Upper lobe of left lung (tissue), 6 donors: ENCODE data around the gene NFATC2. TPM values are rescaled to one million over a fixed set of nuclear protein-coding genes. Genes with fewer than 3 reads are reported as not detected.

Experiments
- ATAC-seq, 2 donors: fragments of 200-7000 bp; cut with Tn5 transposase; one replicate each; pipeline ENCODE4 v1.9.1; 2022; ENCODE audit warnings: mild to moderate bottlenecking in 2 of 2, moderate library complexity in 2 of 2; ENCODE audit not compliant: low FRiP score in 2 of 2
- DNase-seq, 2 donors: peaks; one replicate each; pipeline ENCODE4 v3.0.0-alpha.2; 2019 to 2020
- H3K27ac ChIP-seq, 4 donors: fragments of 200-600 bp; sonication (generic); one replicate each; pipeline ENCODE4 v1.5.1; 2016 to 2019
- H3K27me3 ChIP-seq, 4 donors: fragments of 200-600 bp; sonication (generic); one replicate each; pipeline ENCODE4 v1.5.1; 2017 to 2019
- H3K36me3 ChIP-seq, 4 donors: fragments of 200-600 bp; sonication (generic); one replicate each; pipeline ENCODE4 v1.5.1; 2016 to 2019
- H3K4me1 ChIP-seq, 4 donors: fragments of 200-600 bp; sonication (generic); one replicate each; pipeline ENCODE4 v1.5.1; 2018 to 2019
- H3K4me3 ChIP-seq, 4 donors: fragments of 200-600 bp; sonication (generic); one replicate each; pipeline ENCODE4 v1.5.1; 2017 to 2019; ENCODE audit warnings: mild to moderate bottlenecking in 2 of 4, moderate library complexity in 1 of 4
- H3K9me3 ChIP-seq, 4 donors: fragments of 200-600 bp; sonication (generic); one replicate each; pipeline ENCODE4 v1.5.1; 2018 to 2019
- CTCF ChIP-seq, 6 experiments: fragments of 450-650 bp in 4 of 6; fragments of 200-600 bp in 2 of 6; sonication (generic) in 2 of 6; IDR thresholded peaks; one replicate each; pipeline ENCODE4 v1.5.1; 2016 to 2019; ENCODE audit warnings: antibody characterized with exemption in 6 of 6
- EP300 ChIP-seq, 4 donors: sonication (generic); formaldehyde crosslinking; IDR thresholded peaks; one replicate each; pipeline ENCODE4 v1.5.1; 2017; ENCODE audit warnings: antibody characterized with exemption in 4 of 4, control low read depth in 2 of 4
- POLR2A ChIP-seq, 4 donors: fragments of 450-650 bp; IDR thresholded peaks; one replicate each; pipeline ENCODE4 v1.5.1; 2016 to 2017; ENCODE audit warnings: antibody characterized with exemption in 4 of 4, mild to moderate bottlenecking in 2 of 4
- POLR2AphosphoS5 ChIP-seq, 2 donors: sonication (generic); formaldehyde crosslinking; IDR thresholded peaks; one replicate each; pipeline ENCODE4 v1.5.1; 2017; ENCODE audit warnings: antibody characterized with exemption in 2 of 2
- WGBS, 2 donors: methylation state at CpG; one replicate each; pipeline ENCODE4 v1.1.5; 2017 to 2018; 5-methylcytosine and 5-hydroxymethylcytosine counted together
- total RNA-seq, 6 donors: library from RNA; depleted of rRNA in 4 of 6; stranded (reverse); fragments of >200 nt in 4 of 6; gene quantifications; one replicate each; pipeline versions ENCODE4 v1.1.0 to v1.2.1, GENCODE V29; 2016 to 2021
- donor health status: DM: no; HTN: no; CAD: no; lungs with moderate emphysema.
- donor health status: DM: no; HTN: yes; CAD: no; lungs with severe emphysema.

NFATC2 gene
- total RNA-seq, 6 donors from 2014 or later = 5.1 to 28.1 (median 7.6) TPM

GRCh38 chr20:51500936-51501335 lies 41.6 kb downstream of the NFATC2 start:
- H3K36me3 ChIP-seq = no peaks in the 10 kb centered on the region
- peaks cover 16 to 27% (median 18%) of the 10 kb centered on the region in 4 donors for H3K4me1 ChIP-seq
- no peak for DNase-seq
- no peak for ATAC-seq
- TF ChIP-seq EP300 (IDR thresholded peaks at IDR 0.05) (no peak), POLR2A (IDR thresholded peaks at IDR 0.05) (no peak), POLR2AphosphoS5 (IDR thresholded peaks at IDR 0.05) (no peak), CTCF (IDR thresholded peaks at IDR 0.05) (no peak)
- H3K27me3 ChIP-seq = no peaks in the 10 kb centered on the region
- no peak overlapping the region for H3K27ac ChIP-seq
- 67 to 85% methylated on average over 1 of the region's 1 CpG for WGBS, 2 donors
- H3K4me3 ChIP-seq = no peak overlapping the region
- no peaks in the 10 kb centered on the region for H3K9me3 ChIP-seq

GRCh38 chr20:51500311-51500710 lies 42.2 kb downstream of the NFATC2 start:
- no peak overlapping the region for H3K27ac ChIP-seq
- no peaks in the 10 kb centered on the region for H3K9me3 ChIP-seq
- TF ChIP-seq POLR2A (IDR thresholded peaks at IDR 0.05) (no peak), POLR2AphosphoS5 (IDR thresholded peaks at IDR 0.05) (no peak), EP300 (IDR thresholded peaks at IDR 0.05) (no peak), CTCF (IDR thresholded peaks at IDR 0.05) (no peak)
- H3K4me3 ChIP-seq = no peak overlapping the region
- no peak for DNase-seq
- no peaks in the 10 kb centered on the region for H3K27me3 ChIP-seq
- H3K36me3 ChIP-seq = no peaks in the 10 kb centered on the region
- peaks cover 16 to 29% (median 18%) of the 10 kb centered on the region in 4 donors for H3K4me1 ChIP-seq
- WGBS, 2 donors = 41 to 62% methylated on average over 2 to 3 of the region's 3 CpGs
- peak in 1 of 2 donors; percentile 46 for ATAC-seq

- Histone ChIP-seq H3K36me3 (no peaks in the 10 kb centered on the region), H3K4me1 (peaks cover 21 to 39% (median 25%) of the 10 kb centered on the region in 4 donors), H3K27ac (peak overlapping the region in 1 of 4 donors; percentile 41), H3K4me3 (no peak overlapping the region), H3K27me3 (no peaks in the 10 kb centered on the region), H3K9me3 (no peaks in the 10 kb centered on the region)
- no peak for ATAC-seq
- TF ChIP-seq POLR2A (IDR thresholded peaks at IDR 0.05) = no peak
- no peak for TF ChIP-seq POLR2AphosphoS5 (IDR thresholded peaks at IDR 0.05)
- TF ChIP-seq EP300 (IDR thresholded peaks at IDR 0.05) = no peak
- TF ChIP-seq CTCF (IDR thresholded peaks at IDR 0.05) = no peak
- WGBS, 2 donors = 96 to 99% methylated on average over 11 of the region's 11 CpGs
- DNase-seq = no peak
These were observed 43.6 kb downstream of the NFATC2 start for GRCh38 chr20:51498765-51499540.

GRCh38 chr20:51497542-51498467 lies 44.7 kb downstream of the NFATC2 start:
- H3K4me1 ChIP-seq = peaks cover 25 to 51% (median 36%) of the 10 kb centered on the region in 4 donors
- H3K36me3 ChIP-seq = no peaks in the 10 kb centered on the region
- ATAC-seq (peak; percentile 8 to 18), DNase-seq (peak in 1 of 2 donors; percentile 55)
- peak overlapping the region in 2 of 4 donors; percentile 10 to 41 for H3K27ac ChIP-seq
- no peaks in the 10 kb centered on the region for H3K27me3 ChIP-seq
- 45 to 46% methylated on average over 21 of the region's 21 CpGs for WGBS, 2 donors
- no peaks in the 10 kb centered on the region for H3K9me3 ChIP-seq
- H3K4me3 ChIP-seq = no peak overlapping the region
- TF ChIP-seq EP300 (IDR thresholded peaks at IDR 0.05) = no peak
- peak in 1 of 2 donors; percentile 55 for TF ChIP-seq POLR2AphosphoS5 (IDR thresholded peaks at IDR 0.05)
- TF ChIP-seq CTCF (IDR thresholded peaks at IDR 0.05) = no peak
- TF ChIP-seq POLR2A (IDR thresholded peaks at IDR 0.05) = no peak
